Measurements from ENCODE around the gene FAM110A.

DNA sequence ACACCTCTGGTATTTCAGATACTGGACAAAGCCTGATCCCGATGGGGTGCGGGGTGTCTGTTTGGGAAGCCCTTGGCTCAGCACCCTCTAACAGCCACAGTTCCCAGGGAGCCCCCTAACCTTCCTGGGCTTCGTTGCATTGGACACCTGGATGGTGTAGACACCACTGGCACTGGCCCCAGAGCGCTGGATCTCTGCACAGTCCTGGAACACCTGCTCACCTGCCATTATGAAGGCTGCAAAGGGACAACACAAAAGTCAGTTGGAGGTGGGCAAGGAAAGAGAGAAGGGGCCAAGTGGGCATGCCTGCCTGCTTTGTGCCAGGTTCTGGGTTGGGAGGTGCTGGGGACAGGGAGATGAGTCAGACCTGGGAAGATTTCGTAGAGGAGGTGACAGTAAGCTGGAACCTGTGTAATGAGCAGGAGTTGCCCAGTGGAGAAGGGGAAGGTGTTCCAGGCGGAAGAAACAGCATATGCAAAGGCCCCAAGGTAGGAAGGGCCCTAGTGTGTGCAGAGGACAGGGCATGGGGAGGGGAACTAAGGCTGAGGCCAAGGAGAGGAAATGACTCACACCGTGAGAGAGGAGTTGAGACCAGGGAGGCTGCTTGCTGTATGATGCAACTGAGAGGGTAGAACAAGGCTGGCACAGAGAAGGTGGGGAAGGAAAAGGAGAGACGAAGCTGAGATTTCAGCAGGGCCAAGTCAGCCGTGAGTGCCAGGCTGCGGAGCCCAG lies 47.7 kb downstream of the FAM110A start:
- TF ChIP-seq, protein P1, sequence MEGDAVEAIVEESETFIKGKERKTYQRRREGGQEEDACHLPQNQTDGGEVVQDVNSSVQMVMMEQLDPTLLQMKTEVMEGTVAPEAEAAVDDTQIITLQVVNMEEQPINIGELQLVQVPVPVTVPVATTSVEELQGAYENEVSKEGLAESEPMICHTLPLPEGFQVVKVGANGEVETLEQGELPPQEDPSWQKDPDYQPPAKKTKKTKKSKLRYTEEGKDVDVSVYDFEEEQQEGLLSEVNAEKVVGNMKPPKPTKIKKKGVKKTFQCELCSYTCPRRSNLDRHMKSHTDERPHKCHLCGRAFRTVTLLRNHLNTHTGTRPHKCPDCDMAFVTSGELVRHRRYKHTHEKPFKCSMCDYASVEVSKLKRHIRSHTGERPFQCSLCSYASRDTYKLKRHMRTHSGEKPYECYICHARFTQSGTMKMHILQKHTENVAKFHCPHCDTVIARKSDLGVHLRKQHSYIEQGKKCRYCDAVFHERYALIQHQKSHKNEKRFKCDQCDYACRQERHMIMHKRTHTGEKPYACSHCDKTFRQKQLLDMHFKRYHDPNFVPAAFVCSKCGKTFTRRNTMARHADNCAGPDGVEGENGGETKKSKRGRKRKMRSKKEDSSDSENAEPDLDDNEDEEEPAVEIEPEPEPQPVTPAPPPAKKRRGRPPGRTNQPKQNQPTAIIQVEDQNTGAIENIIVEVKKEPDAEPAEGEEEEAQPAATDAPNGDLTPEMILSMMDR (IDR thresholded peaks at IDR 0.05) = no peak
- TF ChIP-seq MYC (IDR thresholded peaks at IDR 0.05; ENCODE audit: borderline replicate concordance, low read length) (no peak), POLR2A (IDR thresholded peaks at IDR 0.05; ENCODE audit: low read length) (no peak), JUN (IDR thresholded peaks at IDR 0.05) (no peak; a peak in 1 of 5 replicates), RAD21 (conservative IDR thresholded peaks at IDR 0.05 in 1 of 2, IDR thresholded peaks at IDR 0.05 in 1 of 2) (no peak), ZFP36 (IDR thresholded peaks at IDR 0.05; ENCODE audit: borderline replicate concordance, partially characterized antibody) (no peak)
- TF ChIP-seq, protein P2, sequence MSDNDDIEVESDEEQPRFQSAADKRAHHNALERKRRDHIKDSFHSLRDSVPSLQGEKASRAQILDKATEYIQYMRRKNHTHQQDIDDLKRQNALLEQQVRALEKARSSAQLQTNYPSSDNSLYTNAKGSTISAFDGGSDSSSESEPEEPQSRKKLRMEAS (IDR thresholded peaks at IDR 0.05) = 0 out of 2 replicates have a peak, but pooled peaks have one; percentile 43
